Psoas muscle (tissue), 8 donors: ENCODE results near the gene PTPN7. TPM values are rescaled to one million over a fixed set of nuclear protein-coding genes. Genes with fewer than 3 reads are reported as not detected.
"Not testable (repeated sequence)": the region's sequence is repeated elsewhere in the genome, so short reads cannot be mapped to it uniquely, and the experiment has no call there.

Experiments
- ATAC-seq, 4 donors: fragments of 200-7000 bp; cut with Tn5 transposase; one replicate each; pipeline ENCODE4 v1.9.1; 2020; ENCODE audit warnings: moderate library complexity in 3 of 4, mild to moderate bottlenecking in 2 of 4
- DNase-seq, 2 donors: peaks; one replicate each; pipeline ENCODE4 v3.0.0-alpha.2; 2020
- H3K27ac ChIP-seq: fragments of 200-600 bp; one replicate; pipeline ENCODE4 v1.8.0; 2022
- H3K27me3 ChIP-seq, 3 donors: fragments of 200-600 bp in 1 of 3; one replicate each; pipeline versions ENCODE4 v1.6.1 to v1.8.0; 2013 to 2022; ENCODE audit warnings: low read length in 2 of 3, mild to moderate bottlenecking in 2 of 3, moderate library complexity in 1 of 3; ENCODE audit not compliant: insufficient read depth in 3 of 3
- H3K36me3 ChIP-seq, 2 donors: fragments of 200-600 bp in 1 of 2; one replicate each; pipeline versions ENCODE4 v1.6.1 to v1.8.0; 2013 to 2022; ENCODE audit warnings: low read depth in 1 of 2, mild to moderate bottlenecking in 1 of 2, moderate library complexity in 1 of 2; ENCODE audit not compliant: insufficient read depth in 1 of 2
- H3K4me1 ChIP-seq: fragments of 200-600 bp; one replicate; pipeline ENCODE4 v1.8.0; 2022
- H3K4me3 ChIP-seq: fragments of 200-600 bp; one replicate; pipeline ENCODE4 v1.8.0; 2022; ENCODE audit warnings: mild to moderate bottlenecking
- H3K9me3 ChIP-seq: fragments of 200-600 bp; one replicate; pipeline ENCODE4 v1.8.0; 2022
- WGBS, 3 donors: extraction: QIAGEN DNeasy Blood & Tissue Kit; methylation state at CpG; one replicate each; pipeline versions ENCODE4 v1.1.6 to v1.1.7; 2013; 5-methylcytosine and 5-hydroxymethylcytosine counted together
- intact Hi-C, 2 donors: fragments of 100-400 bp; cut with DNase I; formaldehyde crosslinking; loops; one replicate each; pipeline versions ENCODE4 v1.11.0 to v1.14.2; 2022
- polyA plus RNA-seq, 3 donors: library from polyadenylated mRNA; stranded (reverse); fragments of 200-250 nt; gene quantifications; one replicate each; pipeline ENCODE4 v1.2.3, GENCODE V29; 2013
- total RNA-seq, 4 donors: library from RNA; stranded (reverse); fragmentation: NEBNext Ultra II Directional in 2 of 4; extraction: Animal tissue kit (Norgen Biotek cat#: 25700) in 2 of 4; gene quantifications; one replicate each; pipeline versions ENCODE4 v1.2.1 to v1.2.4, GENCODE V29; 2021 to 2023
- TF ChIP-seq, protein P1 (sequence below): fragments of 200-600 bp; IDR thresholded peaks from one replicate; pipeline ENCODE4 v1.8.0; 2022; ENCODE audit warnings: antibody characterized with exemption
- donor health status: healthy with polysubstance abuse.
- donor health status: DM: no; HTN: no; CAD: no; lungs with moderate emphysema.
- donor health status: Bipolar disorder and iron deficiency.
- donor health status: healthy.
- donor health status: DM: yes; HTN: yes; CAD: no.
- donor health status: DM: no; HTN: no; CAD: no.
- donor health status: DM: no; HTN: no; CAD: no.
- donor health status: DM: yes; HTN: yes; CAD: no.

The PTPN7 gene
- total and polyA plus RNA-seq, 7 donors: 0.10 to 1.0 (median 0.32) TPM

DNA sequence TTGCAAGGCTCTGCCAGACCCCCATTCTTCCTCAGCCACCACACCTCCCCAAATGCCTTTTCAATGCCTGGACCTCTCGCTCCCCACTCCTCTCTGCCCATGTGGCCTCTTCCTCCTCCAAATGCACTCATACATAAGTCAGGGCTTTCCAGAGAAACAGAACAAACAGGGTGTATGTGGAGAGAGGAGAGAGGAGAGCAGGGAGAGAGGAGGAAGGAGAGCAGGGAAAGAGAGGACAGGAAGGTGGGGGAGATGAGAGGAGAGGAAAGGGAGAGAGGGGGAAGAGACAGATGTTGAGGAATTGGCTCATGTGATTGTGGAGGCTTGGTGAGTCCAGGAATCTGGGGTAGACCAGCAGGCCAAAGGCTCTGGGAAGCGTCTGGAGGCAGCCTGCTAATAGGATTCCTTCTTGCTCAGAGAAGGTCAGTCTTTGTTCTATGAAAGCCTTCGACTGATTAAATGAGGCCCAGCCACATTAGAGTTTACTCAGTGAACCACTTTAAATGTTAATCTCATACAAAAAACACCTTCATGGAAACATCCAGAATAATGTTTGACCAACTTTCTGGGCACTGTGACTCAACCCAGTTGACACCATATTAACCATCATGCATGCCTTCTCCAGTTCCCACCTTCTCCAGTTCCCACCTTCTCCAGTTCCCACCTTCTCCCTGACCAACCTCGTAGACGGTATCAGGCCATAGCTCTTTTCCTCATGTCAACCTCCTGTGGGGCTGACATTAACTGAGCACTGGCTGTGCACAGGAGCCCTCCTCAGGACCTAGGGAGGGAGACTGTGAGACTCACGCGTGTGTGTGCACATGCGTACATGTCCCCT, 21.9 kb upstream of the PTPN7 start:
- Histone ChIP-seq H3K9me3 (no peaks in the 10 kb centered on the region), H3K4me1 (no peaks in the 10 kb centered on the region), H3K27me3 (no peaks in the 10 kb centered on the region), H3K4me3 (no peak overlapping the region), H3K27ac (no peak overlapping the region), H3K36me3 (no peaks in the 10 kb centered on the region)
- TF ChIP-seq, protein P1, sequence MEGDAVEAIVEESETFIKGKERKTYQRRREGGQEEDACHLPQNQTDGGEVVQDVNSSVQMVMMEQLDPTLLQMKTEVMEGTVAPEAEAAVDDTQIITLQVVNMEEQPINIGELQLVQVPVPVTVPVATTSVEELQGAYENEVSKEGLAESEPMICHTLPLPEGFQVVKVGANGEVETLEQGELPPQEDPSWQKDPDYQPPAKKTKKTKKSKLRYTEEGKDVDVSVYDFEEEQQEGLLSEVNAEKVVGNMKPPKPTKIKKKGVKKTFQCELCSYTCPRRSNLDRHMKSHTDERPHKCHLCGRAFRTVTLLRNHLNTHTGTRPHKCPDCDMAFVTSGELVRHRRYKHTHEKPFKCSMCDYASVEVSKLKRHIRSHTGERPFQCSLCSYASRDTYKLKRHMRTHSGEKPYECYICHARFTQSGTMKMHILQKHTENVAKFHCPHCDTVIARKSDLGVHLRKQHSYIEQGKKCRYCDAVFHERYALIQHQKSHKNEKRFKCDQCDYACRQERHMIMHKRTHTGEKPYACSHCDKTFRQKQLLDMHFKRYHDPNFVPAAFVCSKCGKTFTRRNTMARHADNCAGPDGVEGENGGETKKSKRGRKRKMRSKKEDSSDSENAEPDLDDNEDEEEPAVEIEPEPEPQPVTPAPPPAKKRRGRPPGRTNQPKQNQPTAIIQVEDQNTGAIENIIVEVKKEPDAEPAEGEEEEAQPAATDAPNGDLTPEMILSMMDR: no peak
- DNase-seq (no peak), ATAC-seq (no peak)
- 86 to 92% (median 90%) methylated on average over 8 of the region's 8 CpGs for WGBS, 3 donors
- intact Hi-C loops: loop anchor here in 1 of 2 donors (5.0 kb wide), 1 partner anchor 535 kb away; no protein-coding TSS in a partner anchor

DNA sequence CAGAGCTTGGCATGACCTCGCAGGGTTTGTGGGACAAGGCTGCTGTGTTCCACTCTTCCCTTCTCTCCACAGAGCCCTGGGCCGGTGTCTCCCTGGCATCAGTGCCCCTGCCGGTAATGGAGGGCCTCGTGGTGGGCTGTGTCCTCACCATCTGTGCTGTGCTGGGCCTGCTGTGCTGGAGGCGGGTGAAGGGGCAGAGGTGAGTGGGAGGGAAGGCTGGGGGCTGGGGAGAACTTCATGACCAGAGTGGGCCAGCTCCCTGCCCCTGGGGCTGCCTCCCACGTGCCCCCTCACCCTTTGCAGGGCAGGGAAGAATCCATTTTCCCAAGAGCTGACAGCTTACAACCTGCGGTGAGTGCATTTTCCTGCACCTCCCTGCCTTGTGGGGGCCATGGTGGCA, 21.2 kb upstream of the PTPN7 start:
- Histone ChIP-seq H3K27me3 (no peaks in the 10 kb centered on the region), H3K36me3 (no peaks in the 10 kb centered on the region), H3K27ac (no peak overlapping the region), H3K4me3 (no peak overlapping the region), H3K4me1 (no peaks in the 10 kb centered on the region), H3K9me3 (no peaks in the 10 kb centered on the region)
- 84 to 90% (median 85%) methylated on average over 7 of the region's 7 CpGs for WGBS, 3 donors
- DNase-seq (no peak), ATAC-seq (no peak)
- TF ChIP-seq, protein P1: no peak
- intact Hi-C loops: loop anchor here in 1 of 2 donors (5.0 kb wide), 1 partner anchor 536 kb away; no protein-coding TSS in a partner anchor

DNA sequence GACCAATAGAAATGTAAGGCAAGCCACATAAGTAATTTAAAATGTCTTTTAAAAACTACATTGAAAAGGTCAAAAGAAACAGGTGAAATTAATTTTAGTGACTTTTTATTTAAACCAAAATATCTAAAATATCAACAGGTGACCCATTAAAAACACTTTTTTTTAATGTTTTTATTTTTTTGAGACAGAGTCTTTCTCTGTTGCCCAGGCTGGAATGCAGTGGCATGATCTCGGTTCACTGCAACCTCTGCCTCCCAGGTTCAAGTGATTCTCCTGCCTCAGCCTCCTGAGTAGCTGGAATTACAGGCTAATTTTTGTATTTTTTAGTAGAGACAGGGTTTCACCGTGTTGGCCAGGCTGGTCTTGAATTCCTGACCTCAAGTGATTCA, 20.3 kb upstream of the PTPN7 start:
- not testable (repeated sequence) for H3K27ac ChIP-seq, H3K27me3 ChIP-seq, H3K4me1 ChIP-seq, H3K9me3 ChIP-seq, H3K36me3 ChIP-seq, ATAC-seq, DNase-seq, H3K4me3 ChIP-seq
- intact Hi-C loops: loop anchor here in 1 of 2 donors (5.0 kb wide), 1 partner anchor 537 kb away; no protein-coding TSS in a partner anchor
- 59 to 68% (median 68%) methylated on average over 2 of the region's 2 CpGs for WGBS, 3 donors

DNA sequence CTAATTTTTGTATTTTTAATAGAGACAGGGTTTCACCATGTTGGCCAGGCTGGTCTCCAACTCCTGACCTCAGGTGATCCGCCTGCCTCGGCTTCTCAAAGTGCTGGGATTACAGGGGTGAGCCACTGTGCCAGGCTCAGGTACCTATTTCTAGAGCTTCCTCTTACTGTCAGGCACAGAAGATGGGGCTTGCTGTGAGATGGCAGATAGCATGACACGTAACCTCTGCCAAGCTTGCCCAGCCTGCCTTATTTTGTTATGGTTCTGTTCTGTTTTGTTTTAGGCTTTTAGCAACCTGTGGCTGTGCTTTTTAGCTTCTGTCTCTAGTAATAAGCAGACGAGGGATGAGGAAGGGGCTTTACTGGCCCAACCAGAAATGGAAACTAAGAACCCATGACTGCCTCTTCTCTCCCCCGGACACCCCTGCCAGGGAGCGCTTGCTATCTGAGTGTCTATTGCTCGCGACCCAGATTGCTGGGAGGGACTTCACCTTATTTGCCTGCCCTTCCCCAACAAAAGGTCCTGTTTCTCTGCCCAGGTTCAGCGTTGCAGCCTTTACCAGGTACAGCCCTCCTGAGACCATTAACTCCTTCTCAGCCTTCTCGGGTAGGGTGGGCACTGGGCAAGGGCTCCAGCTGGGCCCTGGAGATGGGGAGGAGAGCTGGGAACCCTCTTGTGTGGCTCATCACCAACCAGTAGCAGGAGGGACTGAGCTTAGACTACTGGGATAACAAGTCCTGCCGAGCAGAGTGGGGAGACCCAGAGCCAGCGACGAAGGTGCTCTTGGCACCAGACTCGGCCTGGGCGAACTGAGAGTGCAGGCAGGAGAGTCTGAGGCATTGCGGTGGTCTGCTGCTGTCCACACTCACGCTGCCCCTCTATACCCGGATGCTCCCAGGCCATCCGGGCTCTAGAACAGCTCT, 19.7 kb upstream of the PTPN7 start:
- no peak for ATAC-seq
- H3K36me3 ChIP-seq: no peaks in the 10 kb centered on the region
- H3K4me1 ChIP-seq: no peaks in the 10 kb centered on the region
- WGBS, 3 donors: 70 to 80% (median 79%) methylated on average over 19 of the region's 19 CpGs
- H3K27me3 ChIP-seq: no peaks in the 10 kb centered on the region
- H3K27ac ChIP-seq: no peak overlapping the region
- no peaks in the 10 kb centered on the region for H3K9me3 ChIP-seq
- intact Hi-C loops: loop anchor here (1.0 to 5.0 kb wide), 2 partner anchors 44 to 537 kb away; no protein-coding TSS in a partner anchor
- H3K4me3 ChIP-seq: no peak overlapping the region
- TF ChIP-seq, protein P1: no peak
- DNase-seq: no peak
